ENCODE results near the gene GBGT1.

GBGT1 gene

DNA sequence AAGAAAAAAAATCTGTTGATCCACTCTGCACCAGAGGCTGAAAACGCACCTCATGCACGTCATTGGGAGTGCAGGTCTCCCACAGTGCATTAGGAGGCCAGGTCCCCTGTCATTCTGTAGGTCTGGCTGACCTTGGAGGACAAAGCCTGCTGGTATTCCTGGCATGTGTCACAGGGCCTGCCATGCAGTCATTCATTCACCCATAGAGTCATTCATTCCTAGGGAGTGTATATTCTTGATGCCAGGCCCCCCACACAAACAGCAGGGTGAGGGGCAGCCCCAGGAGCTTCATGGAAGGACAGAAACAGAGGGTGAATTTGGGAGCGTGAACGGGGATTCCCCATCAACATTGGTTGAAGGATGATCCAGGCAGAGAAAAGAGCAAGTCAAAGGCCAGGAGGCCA is 2.2 kb downstream of the GBGT1 start:
- no peak for DNase-seq

DNA sequence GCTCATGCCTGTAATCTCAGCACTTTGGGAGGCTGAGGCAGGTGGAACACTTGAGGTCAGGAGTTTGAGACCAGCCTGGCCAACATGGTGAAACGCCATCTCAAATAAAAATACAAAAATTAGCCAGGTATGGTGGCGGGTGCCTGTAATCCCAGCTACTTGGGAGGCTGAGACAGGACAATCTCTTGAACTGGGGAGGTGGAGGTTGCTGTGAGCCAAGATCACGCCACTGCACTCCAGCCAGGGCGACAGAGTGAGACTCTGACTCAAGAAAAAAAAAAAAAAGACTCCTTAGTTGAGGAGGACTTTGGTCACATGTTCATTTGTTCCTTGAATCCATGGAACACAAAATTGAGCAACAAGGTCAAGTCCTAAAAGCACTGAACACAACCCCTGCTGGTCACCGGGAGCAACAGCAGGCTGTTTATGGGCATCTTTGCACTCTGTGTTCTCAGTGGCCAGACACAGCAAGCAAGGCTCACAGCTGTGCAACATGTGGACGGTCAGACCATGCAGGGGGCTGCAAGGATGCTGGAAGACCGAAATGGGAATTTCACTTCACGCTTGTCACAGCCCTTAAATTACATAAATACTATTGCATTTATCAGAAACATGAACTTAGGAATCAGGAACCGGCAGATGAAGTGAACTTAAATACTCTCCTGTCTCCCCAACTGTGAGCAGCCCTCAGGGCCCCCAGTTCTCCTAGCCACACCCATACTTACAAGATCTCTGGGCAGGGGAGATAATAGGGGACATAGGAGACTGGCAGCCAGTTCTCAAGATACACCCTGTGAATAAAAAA is 2.8 kb downstream of the GBGT1 start:
- DNase-seq: peak; percentile 65

DNA sequence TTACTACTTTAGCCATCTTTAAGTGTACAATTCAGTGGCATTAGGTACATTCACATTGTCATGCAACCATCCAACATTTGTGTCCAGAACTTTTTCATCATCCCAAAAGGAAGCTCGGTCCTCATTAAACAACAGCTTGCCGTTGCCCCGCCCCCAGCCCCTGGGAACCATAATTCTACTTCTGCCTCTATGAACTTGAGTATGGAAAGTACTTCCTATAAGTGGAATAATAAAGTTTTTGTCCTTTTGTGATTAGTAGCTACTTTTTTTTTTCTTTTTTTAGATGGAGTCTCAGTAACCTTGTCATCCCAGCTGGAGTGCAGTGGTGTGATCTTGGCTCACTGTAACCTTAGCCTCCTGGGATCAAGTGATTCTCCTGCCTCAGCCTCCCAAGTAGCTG is 5.0 kb downstream of the GBGT1 start:
- no peak for DNase-seq

DNA sequence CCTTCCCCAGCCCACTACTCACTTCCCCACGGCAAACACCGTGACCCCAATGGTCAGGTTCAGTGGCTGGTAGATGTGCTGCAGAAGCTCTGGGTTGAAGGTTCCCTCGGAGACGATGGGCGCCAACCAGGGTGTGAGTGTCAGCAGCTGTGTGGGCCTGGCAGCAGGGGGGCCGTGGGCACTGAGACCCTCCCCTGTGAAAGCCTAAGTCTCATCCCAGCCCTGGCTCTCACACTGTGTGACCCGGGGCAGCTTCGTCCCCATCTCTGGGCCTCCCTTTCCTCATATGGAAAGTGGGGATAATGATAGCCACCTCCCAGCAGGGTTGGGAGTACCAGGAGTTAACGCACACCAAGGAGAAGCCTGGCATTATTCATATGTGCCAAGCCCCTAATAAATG is 8.6 kb downstream of the GBGT1 start:
- no peak for DNase-seq

DNA sequence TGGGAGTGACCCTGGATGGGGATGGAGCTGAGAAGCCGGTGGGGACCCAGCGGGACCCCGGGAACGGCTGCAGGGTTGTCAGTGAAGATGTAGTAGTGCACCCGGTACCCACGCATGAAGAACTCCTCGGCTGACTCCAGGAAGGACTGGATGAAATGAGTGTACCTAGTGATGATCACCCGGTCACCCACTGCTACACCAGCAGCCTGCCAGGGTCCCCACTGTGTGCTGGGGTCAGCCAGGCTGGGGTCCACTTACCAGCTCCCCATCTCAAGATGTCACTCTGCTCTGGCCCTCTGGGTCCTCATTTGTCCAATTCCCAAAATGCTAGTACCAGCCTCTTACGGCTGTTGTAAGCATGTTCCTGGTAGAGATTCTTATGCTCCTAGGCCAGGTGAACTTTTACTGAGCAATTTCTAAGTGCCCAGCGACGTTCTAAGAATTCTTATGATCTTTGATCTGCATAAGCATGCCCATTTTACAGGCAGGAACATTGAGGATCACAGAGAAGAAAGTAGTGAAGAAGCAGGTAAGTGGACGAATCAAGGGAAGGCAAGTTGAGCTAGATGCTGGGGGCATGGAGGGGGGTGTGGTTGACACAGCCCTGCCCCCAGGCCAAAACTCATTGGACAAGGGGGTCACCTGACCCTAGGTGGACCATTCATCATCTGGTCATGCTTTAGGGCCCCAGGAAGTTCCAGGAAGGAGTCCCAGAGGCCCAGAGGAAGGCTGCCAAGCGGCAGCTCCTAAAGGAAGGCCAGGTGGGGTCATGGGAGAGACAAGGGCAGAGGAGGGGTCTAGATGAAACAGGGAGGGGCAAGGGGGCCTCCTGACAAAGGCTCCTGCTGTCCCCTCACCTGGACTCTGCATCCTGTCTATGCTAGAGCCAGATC is 9.4 kb downstream of the GBGT1 start:
- DNase-seq: no peak

DNA sequence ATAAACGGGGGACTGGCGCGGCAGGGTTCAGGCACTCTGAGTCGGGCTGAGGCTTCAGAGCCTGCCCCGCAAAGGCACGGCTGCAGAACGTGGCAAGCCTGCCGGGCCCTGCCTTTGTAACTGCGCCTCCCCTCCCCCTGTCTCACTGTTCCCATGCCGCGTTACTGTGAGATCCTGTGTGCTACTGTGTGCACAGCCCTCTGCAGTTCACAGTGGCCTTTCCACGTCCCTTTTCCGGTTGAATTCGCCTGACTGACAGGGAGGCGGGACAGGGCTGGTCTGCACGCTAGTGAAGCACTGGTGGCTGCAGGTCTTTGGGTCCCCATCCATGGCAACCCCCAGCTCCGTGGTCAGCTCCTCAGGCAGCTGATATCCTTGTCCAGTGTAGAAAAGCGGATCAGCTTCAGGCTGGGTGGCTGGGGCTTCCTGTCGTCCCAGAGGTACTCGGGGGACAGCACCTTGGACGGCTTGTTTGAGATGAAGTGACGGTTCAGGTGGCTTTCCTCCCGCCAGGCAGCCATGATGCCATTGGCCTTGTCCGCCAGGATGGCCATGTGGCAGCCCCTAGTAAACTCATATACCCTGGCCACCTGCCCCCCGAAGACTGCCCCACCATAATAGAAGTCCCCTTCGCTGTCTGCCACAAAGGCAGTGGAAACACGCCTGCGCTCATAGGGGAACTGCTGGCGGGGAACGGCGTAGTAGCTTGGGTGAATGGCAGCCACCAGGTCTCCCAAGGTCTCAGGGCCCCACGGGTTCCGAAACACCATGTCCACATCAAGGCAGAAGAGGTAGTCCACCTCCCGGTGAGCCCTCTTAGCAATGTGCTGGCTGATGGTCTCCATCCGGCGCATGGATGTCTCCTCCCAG is 10.3 kb downstream of the GBGT1 start:
- no peak for DNase-seq

DNA sequence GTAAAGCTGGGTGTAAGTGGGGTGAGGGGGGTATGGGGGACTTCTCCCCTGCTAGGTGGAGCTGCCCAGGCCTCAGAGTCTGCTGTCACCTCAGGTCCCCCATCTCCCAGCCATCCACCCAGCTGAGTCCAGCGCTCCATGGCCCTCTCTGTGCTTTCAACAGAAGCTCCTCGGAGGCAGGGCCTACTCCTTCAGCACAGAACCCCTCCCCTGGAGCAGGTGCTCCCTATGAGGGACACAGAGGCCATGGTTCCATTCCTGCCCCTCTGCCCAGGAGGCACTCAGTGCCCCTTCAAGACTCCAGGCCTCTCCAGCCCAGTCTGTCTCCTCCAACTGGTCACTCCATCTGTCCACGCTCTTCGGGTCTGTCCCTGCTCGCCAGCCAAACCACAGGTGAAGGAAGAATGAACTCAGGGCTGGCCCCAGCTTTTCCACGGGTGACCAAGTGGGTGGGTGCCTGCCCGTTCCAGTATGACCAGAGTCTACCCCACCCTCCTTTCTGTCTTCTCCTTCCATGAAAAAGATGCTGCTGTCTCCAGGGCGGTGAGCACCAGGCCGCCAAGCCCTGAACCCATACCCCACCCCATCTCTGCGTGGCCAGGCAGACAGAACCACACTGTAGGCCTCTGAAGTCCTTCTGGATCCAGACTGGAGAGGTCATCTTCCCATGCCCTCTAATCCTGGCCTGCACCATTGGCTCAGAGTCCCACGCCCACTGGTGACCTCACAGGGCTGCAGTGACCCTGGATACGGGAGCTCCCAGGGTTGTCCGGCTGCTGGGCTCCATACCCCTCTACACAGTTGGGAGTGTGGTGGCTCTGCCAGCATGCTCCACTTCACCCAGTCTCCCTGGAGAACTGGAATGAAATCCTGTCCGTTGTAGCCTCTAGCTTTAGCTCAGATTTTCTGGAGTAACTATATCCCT is 11.9 kb downstream of the GBGT1 start:
- DNase-seq: no peak

DNA sequence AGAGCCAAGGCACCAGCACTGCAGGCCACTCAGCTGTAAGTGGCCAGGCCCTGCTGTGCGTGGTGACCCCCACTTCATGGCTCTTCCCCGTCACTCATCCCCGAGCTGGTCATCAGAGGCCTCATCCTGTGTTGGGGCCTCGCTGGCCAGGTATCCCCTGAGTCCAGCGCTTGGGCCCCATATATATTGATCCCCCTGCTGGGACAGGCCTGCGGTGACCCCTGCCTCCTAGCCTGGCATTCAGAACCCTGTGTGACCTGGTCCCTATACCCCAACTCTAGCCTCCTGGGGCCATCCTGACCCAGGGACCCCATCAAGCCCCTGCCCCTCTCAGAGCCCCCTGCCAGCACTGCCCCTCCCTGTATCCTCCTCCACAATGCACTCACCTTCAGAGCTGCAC is 12.7 kb downstream of the GBGT1 start:
- no peak for DNase-seq

DNA sequence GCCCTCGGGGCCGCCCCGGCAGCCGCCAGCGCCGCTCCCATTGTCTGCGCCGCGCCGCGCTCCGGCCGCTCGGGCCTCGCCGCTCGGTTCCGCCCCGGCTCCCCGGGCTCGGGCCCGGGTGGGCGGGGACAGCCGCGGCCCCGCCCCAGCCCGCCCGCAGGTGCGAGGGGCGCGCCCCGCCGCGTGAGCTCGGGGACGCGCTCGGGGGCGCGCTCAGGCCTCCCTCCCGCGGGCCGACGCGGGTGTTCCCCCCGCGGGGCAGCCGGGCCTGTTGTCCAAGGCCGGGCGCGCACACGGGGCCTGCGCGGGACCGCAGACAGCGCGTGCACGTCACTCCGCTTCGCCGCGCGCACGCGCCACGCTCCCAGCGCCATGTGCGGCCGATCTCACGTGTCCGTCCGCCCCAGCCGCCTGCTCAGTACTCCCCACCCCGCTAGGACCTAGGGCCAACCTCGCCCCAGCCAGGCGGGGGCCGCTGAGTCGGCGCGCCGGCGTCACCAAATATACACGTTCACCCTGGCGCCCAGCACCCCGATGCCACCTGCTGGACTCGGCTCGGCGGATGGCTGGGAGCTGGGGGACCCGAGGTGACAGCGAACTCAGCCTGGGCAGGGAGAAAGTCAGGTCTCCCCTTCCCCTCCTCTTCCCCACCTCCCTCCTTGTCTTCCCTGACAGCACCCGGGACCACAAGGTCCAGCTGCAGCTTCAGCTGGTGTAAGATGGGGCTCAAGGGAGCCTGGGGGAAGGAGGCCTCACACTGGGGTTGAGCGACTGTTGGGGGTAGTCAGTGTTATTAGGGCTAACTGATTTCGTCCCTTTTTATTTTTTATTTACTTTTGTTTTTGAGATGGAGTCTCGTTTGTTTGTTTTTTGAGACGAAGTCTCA is 14.3 kb downstream of the GBGT1 start:
- DNase-seq: peak; percentile 90

DNA sequence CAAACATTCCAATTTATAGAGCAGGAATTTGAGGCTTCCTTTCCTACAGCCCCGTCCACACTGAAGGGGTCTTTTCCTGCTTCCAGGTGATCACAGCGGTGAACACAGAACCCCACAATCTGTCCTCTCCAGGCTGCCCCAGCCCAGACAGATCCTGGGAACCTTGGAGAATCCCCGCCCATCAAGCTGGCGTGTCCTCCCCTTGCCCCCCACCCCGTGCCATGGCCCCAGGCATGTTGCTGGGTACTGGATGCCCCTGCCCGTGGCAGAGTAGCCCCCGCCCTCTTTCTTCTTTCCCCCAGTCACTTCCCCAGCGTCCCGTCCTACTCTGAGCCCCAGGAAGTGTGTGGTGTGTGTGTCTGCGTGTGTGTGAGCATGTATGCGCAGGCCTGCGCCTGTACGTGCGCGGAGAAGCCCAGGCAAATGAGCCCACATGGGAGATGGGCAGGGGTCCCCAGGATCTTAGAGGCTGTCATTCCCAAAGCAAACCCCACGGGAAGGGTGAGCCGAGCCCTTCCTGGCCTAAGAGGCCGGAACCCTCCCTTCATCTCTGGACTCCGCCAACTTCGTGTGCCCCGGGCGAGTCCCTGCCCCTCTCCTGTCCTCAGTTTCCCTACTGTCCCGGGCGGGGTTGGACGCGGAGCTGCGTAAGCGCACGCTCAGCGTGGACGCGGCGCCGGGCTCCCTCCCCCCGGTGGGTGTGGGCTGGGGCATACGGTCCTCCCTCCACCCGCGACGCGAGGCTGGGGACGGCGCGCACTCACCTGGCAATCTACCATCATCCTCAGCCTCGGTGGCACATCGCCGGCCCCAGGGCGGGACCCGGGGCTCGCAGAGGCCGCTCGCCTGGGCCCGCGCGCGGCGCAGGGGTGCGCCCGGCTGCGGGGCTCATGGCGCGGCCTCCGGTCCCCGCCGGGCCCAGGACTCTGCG is 15.2 kb downstream of the GBGT1 start:
- DNase-seq: peak; percentile 47

DNA sequence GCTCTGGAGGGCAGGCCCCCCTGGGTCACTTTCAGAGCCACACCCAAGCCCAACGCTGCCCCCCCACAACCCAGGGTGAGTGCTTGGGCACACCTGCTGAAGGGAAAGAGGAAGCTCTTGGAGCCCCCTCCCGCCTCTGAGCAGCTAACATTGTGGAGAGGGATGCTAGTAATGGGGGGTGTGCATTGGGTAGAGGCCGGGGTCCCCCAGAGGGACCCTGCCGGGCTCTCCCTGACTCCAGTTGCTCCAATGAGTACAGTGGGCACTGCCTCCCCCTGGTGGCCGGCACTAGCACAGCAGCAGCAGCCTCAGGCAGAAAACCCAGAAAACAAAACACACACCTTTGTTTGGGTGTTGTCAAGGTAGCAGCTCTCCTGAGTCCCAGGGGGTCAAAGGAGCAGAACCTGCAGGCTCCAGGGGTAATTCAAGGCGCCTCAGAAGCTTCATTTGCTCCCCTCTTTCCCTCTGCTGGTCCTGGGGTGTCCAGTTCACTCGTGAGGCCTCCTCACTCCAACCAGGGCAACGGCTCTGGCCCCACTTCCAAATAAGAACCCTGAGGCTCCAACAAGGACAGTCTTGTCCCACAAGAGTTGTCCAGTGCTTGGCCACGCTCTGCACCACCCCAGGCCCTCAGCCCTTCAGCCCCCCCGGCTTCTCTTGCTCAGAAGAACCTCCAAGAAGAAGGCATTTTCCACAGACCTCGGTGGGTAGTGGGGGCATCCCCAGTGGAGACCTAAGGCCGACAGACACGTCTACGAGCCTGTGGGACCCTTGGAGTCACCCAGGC is 16.1 kb downstream of the GBGT1 start:
- DNase-seq: peak; percentile 54

DNA sequence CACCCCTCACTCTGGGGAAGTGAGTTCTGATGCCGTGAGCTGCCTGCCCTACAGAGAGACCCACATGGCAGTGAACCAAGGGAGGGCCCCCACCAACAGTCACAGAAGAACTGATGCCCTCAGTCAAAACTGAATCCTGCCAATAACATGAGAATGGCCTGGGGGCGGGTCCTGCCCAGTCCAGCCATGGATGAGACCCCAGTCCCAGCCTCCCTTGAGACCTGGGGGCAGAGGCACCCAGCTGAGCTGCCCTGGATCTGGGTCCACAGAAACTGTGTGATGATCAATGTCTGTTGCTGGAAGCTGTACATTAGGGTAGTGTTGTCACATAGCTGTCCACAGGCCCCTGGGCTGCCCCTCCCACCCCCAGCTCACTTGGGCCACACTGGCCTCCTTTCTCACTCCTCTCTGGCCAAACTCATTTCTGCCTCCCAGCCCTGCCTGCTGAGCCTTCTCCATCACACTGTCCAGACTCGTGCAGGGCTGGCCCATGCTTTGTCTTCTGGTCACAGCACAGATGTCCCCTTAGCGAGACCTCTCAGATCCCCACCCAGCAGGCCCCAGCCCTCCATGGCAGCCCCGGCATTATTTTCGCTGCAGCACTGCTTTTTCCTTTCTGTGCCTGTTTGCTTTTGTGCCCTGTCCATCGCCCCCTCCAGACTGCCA is 16.8 kb downstream of the GBGT1 start:
- no peak for DNase-seq

DNA sequence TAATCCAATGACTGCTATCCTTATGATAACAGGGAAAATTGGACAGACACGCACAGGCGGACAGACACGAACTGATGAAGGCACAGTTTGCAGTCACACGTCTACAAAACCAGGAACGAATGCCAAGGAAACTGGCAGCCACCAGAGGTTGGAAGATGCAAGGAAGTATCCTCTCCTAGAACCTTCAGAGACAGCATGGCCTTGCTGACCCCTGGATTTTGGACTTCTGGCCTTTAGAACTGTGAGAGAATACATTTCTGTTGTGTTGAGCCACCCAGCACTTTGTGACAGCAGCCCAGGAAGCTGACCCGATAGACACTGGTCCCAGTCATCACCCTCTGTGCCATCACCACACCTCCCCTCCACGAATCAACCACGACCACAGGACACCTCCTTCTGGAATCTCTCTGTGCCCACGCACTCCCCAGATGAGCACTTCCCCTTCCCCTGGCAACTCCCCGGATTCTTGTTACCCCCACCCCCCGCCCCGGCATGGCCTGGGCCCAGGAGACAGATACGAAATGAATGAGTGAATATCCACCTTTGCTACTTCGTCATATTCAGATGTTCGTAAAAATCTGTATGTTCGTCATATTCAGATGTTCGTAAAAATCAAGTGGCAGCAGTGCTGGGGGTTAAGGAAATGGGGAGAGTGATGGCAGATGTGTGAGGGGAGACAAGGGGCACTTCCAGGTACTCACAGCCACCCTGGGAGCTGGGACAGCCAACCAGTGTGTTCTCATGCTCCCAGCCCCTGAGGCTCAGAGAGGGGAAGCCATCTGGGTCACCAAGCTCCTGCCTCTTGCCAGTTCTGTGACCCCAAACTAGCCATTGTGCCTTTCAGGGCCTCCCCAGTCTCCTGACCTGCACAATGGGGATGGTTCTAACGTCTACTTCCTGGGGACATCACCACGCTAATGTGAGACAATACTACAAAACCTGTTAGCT is 18.5 kb downstream of the GBGT1 start:
- DNase-seq: no peak

DNA sequence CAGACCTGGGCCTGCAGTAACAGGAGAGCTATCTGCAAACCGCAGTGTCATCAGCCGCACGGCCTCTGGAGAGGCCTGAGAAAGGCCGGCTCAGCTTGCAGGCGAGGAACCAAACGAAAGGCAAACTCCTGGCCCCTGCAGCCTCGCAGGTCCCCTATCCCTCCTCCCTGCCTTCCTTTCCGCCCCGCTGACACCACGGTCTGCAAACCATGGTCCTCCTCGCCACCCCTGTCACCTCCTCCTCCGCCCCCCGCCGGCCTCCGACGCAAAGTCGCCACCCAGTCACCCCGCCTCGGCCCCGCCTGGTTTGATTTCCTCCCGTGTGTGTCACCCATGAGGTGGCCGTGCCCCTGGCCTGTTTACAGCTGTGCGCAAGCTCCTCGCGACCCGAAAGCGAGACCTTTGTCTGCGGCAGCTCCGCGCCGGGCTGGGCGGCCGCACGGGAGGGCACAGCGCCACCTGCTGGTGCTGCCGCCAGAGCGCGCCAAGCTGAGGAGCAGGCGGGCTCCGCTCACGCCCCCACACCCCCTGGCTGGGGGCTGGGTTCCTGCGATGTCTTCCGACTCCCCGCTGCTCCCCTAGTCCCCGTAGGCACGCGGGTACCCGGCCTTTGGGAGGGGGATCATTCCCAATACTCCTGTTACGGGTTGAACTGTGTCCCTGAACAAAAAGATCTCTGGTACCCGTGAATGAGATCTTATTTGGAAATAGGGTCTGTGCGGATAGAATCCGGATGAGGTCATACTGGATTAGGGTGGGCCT is 19.4 kb downstream of the GBGT1 start:
- DNase-seq: peak; percentile 69

DNA sequence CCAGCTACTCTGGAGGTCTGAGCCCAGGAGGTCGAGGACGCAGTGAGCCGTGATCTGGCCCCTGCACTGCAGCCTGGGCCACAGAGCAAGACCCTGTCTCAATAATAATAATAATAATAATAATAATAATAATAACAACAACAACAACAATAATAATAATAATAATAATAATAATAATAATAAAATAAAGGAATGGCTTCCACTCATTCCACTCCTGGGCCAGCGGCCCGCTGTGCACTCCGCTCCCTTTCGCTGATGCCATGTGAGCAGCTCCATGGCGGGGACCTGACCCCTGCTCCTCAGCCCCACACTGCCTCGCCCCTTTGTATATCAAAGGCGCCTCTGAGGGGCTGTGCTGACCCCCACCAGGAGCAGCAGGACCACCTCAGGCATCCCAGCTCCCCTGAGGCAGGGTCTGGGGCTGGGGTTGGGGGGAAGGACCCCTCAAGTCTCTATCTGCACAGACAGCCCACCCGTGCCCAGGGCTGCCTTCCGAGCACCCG is 20.0 kb downstream of the GBGT1 start:
- no peak for DNase-seq

Measured in EL (cell line).